Central memory CD8-positive, alpha-beta T cell (primary cell): Measurements from ENCODE around the gene SPIRE1.
"Not testable (repeated sequence)": the region's sequence is repeated elsewhere in the genome, so short reads cannot be mapped to it uniquely, and the experiment has no call there.

ENCODE experiments used
- ATAC-seq: fragments of 150-1000 bp; cut with Tn5 transposase; replicated peaks from 2 replicates; pipeline ENCODE4 v1.10.0; 2022; ENCODE audit warnings: mild to moderate bottlenecking, moderate FRiP score, moderate number of reproducible peaks; ENCODE audit not compliant: poor library complexity, severe bottlenecking; ENCODE audit errors: extremely low read depth
- DNase-seq, 2 donors: peaks; one replicate each; pipeline ENCODE4 v3.0.0; 2021; ENCODE audit warnings: low spot score in 2 of 2
- H3K27ac Mint-ChIP-seq: one replicate; pipeline ENCODE4 v1.8.0; 2022; ENCODE audit warnings: low read depth, mild to moderate bottlenecking, moderate library complexity, mixed read lengths
- H3K27me3 Mint-ChIP-seq: one replicate; pipeline ENCODE4 v1.8.0; 2022; ENCODE audit warnings: mixed read lengths
- H3K36me3 Mint-ChIP-seq: one replicate; pipeline ENCODE4 v1.8.0; 2022; ENCODE audit warnings: mild to moderate bottlenecking, moderate library complexity, mixed read lengths; ENCODE audit not compliant: insufficient read depth
- H3K4me1 Mint-ChIP-seq: one replicate; pipeline ENCODE4 v1.8.0; 2022; ENCODE audit warnings: mixed read lengths
- H3K4me3 Mint-ChIP-seq: one replicate; pipeline ENCODE4 v1.8.0; 2022; ENCODE audit warnings: mild to moderate bottlenecking, moderate library complexity, mixed read lengths
- H3K9me3 Mint-ChIP-seq: one replicate; pipeline ENCODE4 v1.8.0; 2022; ENCODE audit warnings: mixed read lengths

Gene SPIRE1

DNA sequence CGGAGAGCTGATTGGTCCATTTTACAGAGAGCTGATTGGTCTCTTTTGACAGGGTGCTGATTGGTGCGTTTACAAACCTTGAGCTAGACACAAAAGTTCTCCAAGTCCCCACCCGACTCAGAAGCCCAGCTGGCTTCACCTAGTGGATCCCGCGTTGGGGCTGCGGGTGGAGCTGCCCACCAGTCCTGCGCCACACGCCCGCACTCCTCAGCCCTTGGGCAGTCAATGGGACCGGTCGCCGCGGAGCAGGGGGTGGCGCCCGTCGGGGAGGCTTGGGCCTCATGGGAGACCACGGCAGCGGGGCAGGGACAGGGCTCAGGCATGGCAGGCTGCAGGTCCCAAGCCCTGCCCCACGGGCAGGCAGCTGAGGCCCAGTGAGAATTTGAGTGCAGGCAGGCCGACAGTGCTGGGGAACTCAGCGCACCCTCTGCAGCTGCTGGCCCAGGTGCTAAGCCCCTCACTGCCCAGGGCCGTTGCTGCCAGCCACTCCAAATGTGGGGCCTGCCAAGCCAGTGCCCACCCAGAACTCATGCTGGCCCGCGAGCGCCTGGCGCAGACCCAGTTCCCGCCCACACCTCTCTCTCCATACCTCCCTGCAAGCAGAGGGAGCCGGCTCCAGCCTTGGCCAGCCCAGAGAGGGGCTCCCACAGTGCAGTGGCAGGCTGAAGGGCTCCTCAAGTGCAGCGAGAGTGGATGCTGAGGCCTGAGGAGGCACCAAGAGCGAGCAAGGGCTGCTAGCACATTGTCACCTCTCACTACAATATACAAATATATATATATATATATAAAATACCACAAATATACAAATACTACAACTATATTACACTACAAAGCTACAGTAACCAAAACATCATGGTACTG is 100.7 kb downstream of the SPIRE1 start:
- no peak overlapping the region for H3K4me3 Mint-ChIP-seq
- H3K4me1 Mint-ChIP-seq: no peaks in the 10 kb centered on the region
- H3K36me3 Mint-ChIP-seq: no peaks in the 10 kb centered on the region
- no peaks in the 10 kb centered on the region for H3K9me3 Mint-ChIP-seq
- peaks cover 41% of the 10 kb centered on the region for H3K27me3 Mint-ChIP-seq
- no peak overlapping the region for H3K27ac Mint-ChIP-seq
- ATAC-seq: no peak
- DNase-seq: no peak

DNA sequence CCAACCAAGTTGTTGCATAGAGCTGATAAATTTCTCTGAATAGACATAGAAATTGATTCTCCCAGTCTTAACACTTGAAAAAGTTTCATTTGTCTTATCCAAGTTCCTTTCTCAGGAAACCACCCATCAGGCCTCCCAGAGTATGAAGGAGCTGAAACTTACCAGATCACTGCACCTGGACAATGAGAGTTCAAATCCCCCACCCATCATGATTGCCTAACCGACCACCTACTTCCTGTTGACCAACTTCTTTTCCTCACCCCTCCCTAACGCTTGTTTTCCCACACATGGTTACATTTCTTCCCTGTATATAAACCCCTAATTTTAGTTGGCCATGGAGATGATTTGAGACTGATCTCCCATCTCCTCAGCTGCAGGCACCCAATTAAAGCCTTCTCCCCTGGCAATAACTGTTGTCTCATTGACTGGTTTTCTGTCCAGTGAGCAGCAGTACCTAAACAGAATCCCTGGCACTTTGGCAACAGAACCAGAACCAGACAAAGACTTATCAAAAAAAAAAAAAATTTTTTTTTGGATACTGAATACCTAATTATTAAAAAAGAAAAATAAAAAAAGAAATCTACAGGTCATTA is 103.0 kb downstream of the SPIRE1 start:
- no peak overlapping the region for H3K4me3 Mint-ChIP-seq
- ATAC-seq: no peak
- no peaks in the 10 kb centered on the region for H3K4me1 Mint-ChIP-seq
- peaks cover 33% of the 10 kb centered on the region for H3K27me3 Mint-ChIP-seq
- no peaks in the 10 kb centered on the region for H3K9me3 Mint-ChIP-seq
- no peak overlapping the region for H3K27ac Mint-ChIP-seq
- H3K36me3 Mint-ChIP-seq: no peaks in the 10 kb centered on the region
- DNase-seq: no peak

DNA sequence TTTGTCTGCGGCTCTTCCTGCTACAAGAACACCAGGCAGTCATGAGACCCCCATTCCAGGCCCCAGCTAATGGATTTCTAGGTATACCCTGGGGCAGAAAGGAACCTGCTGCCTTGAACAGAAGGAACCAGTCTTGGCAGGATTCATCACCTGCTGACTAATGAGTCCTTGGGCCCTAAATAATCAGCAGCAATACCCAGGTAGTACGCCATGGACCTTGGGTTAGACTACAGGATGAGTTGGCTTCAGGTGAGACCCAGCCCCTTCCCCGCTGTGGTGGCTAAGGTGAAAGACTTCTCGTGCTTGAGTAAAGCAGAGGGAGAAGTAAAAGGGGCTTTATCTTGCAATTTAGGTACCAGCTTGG is 105.0 kb downstream of the SPIRE1 start:
- DNase-seq (no peak), ATAC-seq (no peak)
- H3K4me1 Mint-ChIP-seq: no peaks in the 10 kb centered on the region
- H3K27ac Mint-ChIP-seq: no peak overlapping the region
- H3K9me3 Mint-ChIP-seq: no peaks in the 10 kb centered on the region
- H3K36me3 Mint-ChIP-seq: no peaks in the 10 kb centered on the region
- no peak overlapping the region for H3K4me3 Mint-ChIP-seq
- peaks cover 29% of the 10 kb centered on the region for H3K27me3 Mint-ChIP-seq

- H3K27ac Mint-ChIP-seq, H3K4me3 Mint-ChIP-seq, ATAC-seq, DNase-seq, H3K36me3 Mint-ChIP-seq, H3K4me1 Mint-ChIP-seq, H3K9me3 Mint-ChIP-seq: not testable (repeated sequence)
- peaks cover 29% of the 10 kb centered on the region for H3K27me3 Mint-ChIP-seq
These were observed 105.7 kb downstream of the SPIRE1 start for GRCh38 chr18:12551943-12552878.

- not testable (repeated sequence) for H3K4me3 Mint-ChIP-seq, DNase-seq, H3K4me1 Mint-ChIP-seq, H3K36me3 Mint-ChIP-seq, H3K9me3 Mint-ChIP-seq, ATAC-seq, H3K27ac Mint-ChIP-seq
- peaks cover 29% of the 10 kb centered on the region for H3K27me3 Mint-ChIP-seq
These were observed 106.4 kb downstream of the SPIRE1 start for GRCh38 chr18:12551466-12551865.

DNA sequence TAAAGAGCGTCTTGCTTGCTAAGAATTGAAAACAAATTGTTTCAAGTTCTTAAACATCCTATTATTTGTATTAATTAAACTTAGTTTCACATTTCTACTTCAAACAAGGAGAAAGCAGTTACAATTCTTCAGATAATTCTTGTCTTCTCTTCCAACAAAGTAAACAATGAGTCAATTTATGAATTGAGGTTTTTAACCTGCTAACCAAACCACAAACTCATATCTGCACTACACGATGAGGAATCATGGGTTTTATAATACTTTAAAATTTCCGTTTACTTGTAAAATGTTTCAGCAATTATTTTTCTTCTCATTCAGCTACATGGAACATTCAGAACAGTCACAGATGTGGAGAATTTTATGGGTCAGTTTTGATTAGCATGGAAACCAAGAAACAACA is 114.2 kb downstream of the SPIRE1 start:
- Mint-ChIP-seq H3K36me3 (peaks cover 2% of the 10 kb centered on the region), H3K27me3 (no peaks in the 10 kb centered on the region), H3K27ac (no peak overlapping the region), H3K4me3 (no peak overlapping the region), H3K9me3 (peaks cover 6% of the 10 kb centered on the region), H3K4me1 (no peaks in the 10 kb centered on the region)
- no peak for DNase-seq
- no peak for ATAC-seq

DNA sequence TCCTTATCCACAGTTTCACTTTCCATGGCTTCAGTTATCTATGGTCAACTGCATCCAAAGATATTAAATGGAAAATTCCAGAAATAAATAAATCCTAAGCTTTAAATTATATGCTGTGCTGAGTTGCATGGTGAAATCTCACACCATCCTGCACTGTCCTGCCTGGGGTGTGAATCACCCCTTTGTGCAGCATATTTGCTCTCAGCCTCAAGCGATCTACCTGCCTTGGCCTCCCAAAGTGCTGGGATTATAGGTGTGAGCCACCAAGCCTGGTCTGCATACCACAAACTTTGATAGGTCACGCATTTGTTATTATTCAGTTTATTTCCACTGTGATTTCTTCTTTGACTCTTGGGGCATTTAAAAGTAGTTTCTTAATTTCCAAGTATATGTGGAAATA is 117.2 kb downstream of the SPIRE1 start:
- Mint-ChIP-seq H3K9me3 (peaks cover 6% of the 10 kb centered on the region), H3K4me3 (no peak overlapping the region), H3K27me3 (no peaks in the 10 kb centered on the region), H3K36me3 (peaks cover 2% of the 10 kb centered on the region), H3K4me1 (no peaks in the 10 kb centered on the region), H3K27ac (no peak overlapping the region)
- no peak for ATAC-seq
- no peak for DNase-seq

DNA sequence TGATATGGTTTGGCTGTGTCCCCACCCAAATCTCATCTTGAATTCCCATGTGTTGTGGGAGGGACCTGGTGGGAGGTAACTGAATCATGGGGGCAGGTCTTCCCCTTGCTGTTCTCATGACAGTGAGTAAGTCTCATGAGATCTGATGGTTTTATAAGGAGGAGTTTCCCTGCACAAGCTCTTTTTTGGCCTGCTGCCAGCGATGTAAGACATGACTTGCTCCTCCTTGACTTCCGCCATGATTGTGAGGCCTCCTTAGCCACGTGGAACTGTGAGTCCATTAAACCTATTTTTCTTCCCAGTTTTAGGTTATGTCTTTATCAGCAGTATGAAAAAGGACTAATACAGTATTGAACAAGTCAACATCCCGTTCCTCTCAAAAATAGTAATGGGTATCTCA is 118.7 kb downstream of the SPIRE1 start:
- H3K9me3 Mint-ChIP-seq, H3K4me3 Mint-ChIP-seq: not testable (repeated sequence)

DNA sequence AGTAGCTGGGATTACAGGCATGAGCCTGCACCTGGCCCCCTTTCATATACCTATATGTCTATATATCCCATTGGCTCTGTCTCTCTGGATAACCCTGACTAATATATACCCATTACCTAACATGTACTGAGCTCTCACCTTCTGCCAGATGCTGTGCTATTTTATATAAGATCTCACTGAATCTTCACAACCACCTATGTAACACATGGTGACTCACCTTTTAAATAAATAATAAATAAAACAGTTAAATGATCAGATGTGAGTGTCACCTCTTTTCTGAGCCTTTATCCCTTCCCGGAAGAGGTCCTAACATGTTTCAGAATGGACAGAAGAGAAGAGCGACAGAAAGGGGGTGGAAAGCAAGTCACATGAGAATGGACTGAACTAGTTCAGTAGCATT is 123.1 kb downstream of the SPIRE1 start:
- H3K27me3 Mint-ChIP-seq: no peaks in the 10 kb centered on the region
- no peaks in the 10 kb centered on the region for H3K9me3 Mint-ChIP-seq
- H3K27ac Mint-ChIP-seq: no peak overlapping the region
- ATAC-seq (no peak), DNase-seq (no peak)
- H3K4me1 Mint-ChIP-seq: no peaks in the 10 kb centered on the region
- no peaks in the 10 kb centered on the region for H3K36me3 Mint-ChIP-seq
- H3K4me3 Mint-ChIP-seq: no peak overlapping the region

More for the DNA sequence above, 118.7 kb downstream of the SPIRE1 start:
- DNase-seq, ATAC-seq, H3K36me3 Mint-ChIP-seq, H3K4me1 Mint-ChIP-seq, H3K27ac Mint-ChIP-seq, H3K27me3 Mint-ChIP-seq: not testable (repeated sequence)

DNA sequence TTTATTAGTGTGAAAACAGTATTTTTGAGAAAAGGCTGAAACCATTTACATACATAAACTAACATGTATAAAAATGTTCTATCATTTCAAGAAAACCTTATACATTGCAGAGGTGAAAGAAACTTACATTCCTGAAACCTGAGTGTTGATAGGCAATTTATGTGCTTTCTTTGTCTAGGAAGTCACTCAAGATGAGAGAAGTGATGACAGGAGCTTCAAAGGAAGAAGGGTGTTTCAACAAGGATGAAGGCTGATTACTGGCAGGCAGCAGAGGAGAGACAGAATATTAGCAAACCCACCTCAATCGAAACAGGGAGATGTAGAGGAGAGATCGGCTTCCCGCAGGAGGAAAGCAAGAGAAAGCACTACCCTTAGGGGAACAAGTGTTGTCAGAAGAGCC is 125.2 kb downstream of the SPIRE1 start:
- no peak overlapping the region for H3K27ac Mint-ChIP-seq
- H3K36me3 Mint-ChIP-seq: no peaks in the 10 kb centered on the region
- H3K4me3 Mint-ChIP-seq: no peak overlapping the region
- no peaks in the 10 kb centered on the region for H3K4me1 Mint-ChIP-seq
- ATAC-seq (no peak), DNase-seq (no peak)
- H3K27me3 Mint-ChIP-seq: no peaks in the 10 kb centered on the region
- H3K9me3 Mint-ChIP-seq: no peaks in the 10 kb centered on the region

GRCh38 chr18:12531749-12532148 is 126.2 kb downstream of the SPIRE1 start:
- DNase-seq (no peak), ATAC-seq (no peak)
- no peak overlapping the region for H3K27ac Mint-ChIP-seq
- no peak overlapping the region for H3K4me3 Mint-ChIP-seq
- H3K9me3 Mint-ChIP-seq: no peaks in the 10 kb centered on the region
- no peaks in the 10 kb centered on the region for H3K36me3 Mint-ChIP-seq
- H3K4me1 Mint-ChIP-seq: no peaks in the 10 kb centered on the region
- H3K27me3 Mint-ChIP-seq: no peaks in the 10 kb centered on the region

DNA sequence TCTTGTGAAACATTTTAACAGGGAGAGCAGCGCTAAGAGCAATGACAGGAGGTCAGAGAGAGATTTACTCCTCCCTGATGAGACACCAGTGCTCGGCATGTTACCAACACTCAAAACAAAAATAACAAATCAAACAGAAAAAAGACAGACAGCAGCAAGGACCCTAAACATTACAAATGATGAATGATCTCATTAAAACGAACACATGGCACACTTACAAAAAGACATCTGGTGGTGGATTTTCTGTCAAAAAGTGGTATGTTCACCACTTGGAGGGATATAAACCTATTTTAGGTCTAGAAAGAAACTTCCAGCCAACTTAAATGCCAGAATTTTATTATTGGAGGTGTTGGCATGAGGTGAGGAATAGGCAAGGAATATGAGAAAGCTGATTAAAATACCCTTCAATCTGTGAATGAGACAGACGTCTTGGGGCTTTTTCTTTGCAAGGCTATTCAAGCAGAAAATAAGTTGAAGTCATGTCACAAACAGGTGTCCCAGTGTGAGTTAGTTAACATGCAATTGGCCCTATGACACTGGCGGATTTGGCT is 137.4 kb downstream of the SPIRE1 start:
- ATAC-seq: no peak
- no peaks in the 10 kb centered on the region for H3K9me3 Mint-ChIP-seq

More for the DNA sequence above, 137.4 kb downstream of the SPIRE1 start:
- H3K4me3 Mint-ChIP-seq: no peak overlapping the region
- no peaks in the 10 kb centered on the region for H3K27me3 Mint-ChIP-seq
- H3K27ac Mint-ChIP-seq: no peak overlapping the region
- no peaks in the 10 kb centered on the region for H3K36me3 Mint-ChIP-seq
- no peaks in the 10 kb centered on the region for H3K4me1 Mint-ChIP-seq
- DNase-seq: no peak
